DMS153 treated with DMSO at 0.1 percent for 48 hours (cell line): ENCODE measurements around the gene GADD45B.
"Not testable (repeated sequence)": the region's sequence is repeated elsewhere in the genome, so short reads cannot be mapped to it uniquely, and the experiment has no call there.

Source experiments
- DNase-seq: peaks from one replicate; lab custom pipeline; 2025; ENCODE audit not compliant: unreplicated experiment; lab: John Stamatoyannopoulos, UW

The GADD45B gene

GRCh38 chr19:2468596-2468995 lies 7.3 kb upstream of the GADD45B start:
- DNase-seq, result no peak

- no peak for DNase-seq
These were observed 6.6 kb upstream of the GADD45B start for GRCh38 chr19:2469102-2469914.

- DNase-seq, result not testable (repeated sequence)
These were observed 6.1 kb upstream of the GADD45B start for GRCh38 chr19:2469915-2470200.

- DNase-seq, result peak; percentile 51
These were observed 1.5 kb upstream of the GADD45B start for GRCh38 chr19:2474232-2475017.

GRCh38 chr19:2475018-2475701 lies 767 bp upstream of the GADD45B start:
- no peak for DNase-seq

GRCh38 chr19:2476451-2477140 lies 669 bp downstream of the GADD45B start:
- DNase-seq, result no peak

GRCh38 chr19:2477141-2477710 lies 1.3 kb downstream of the GADD45B start:
- DNase-seq, result peak; percentile 25

GRCh38 chr19:2477732-2478191 lies 1.8 kb downstream of the GADD45B start:
- DNase-seq, result no peak

- peak; percentile 48 for DNase-seq
These were observed 2.4 kb downstream of the GADD45B start for GRCh38 chr19:2478278-2478755.

GRCh38 chr19:2478756-2479555 lies 3.0 kb downstream of the GADD45B start:
- no peak for DNase-seq

- no peak for DNase-seq
These were observed 3.7 kb downstream of the GADD45B start for GRCh38 chr19:2479556-2480194.

GRCh38 chr19:2481466-2481865 lies 5.5 kb downstream of the GADD45B start:
- DNase-seq, result no peak

- DNase-seq, result no peak
These were observed 6.6 kb downstream of the GADD45B start for GRCh38 chr19:2482354-2483038.

- no peak for DNase-seq
These were observed 7.2 kb downstream of the GADD45B start for GRCh38 chr19:2483084-2483483.

- no peak for DNase-seq
These were observed 7.7 kb downstream of the GADD45B start for GRCh38 chr19:2483484-2484151.

- no peak for DNase-seq
These were observed 8.4 kb downstream of the GADD45B start for GRCh38 chr19:2484178-2484937.

GRCh38 chr19:2485428-2485827 lies 9.5 kb downstream of the GADD45B start:
- no peak for DNase-seq

- no peak for DNase-seq
These were observed 11.2 kb downstream of the GADD45B start for GRCh38 chr19:2487090-2487489.
